Parathyroid adenoma (tissue), 2 donors: ENCODE measurements around the gene DNAI2.

Experiments used
- H2AFZ ChIP-seq: fragments of 300-600 bp; sonication (generic); one replicate; pipeline ENCODE4 v1.7.0; 2017; ENCODE audit warnings: antibody characterized with exemption, mild to moderate bottlenecking
- H3K27ac ChIP-seq: fragments of 300-600 bp; sonication (generic); one replicate; pipeline ENCODE4 v1.7.0; 2017
- H3K27me3 ChIP-seq: fragments of 300-600 bp; sonication (generic); one replicate; pipeline ENCODE4 v1.7.0; 2017; ENCODE audit warnings: low read length; ENCODE audit not compliant: control insufficient read depth, insufficient read depth
- H3K36me3 ChIP-seq: fragments of 300-600 bp; sonication (generic); one replicate; pipeline ENCODE4 v1.7.0; 2017; ENCODE audit warnings: low read length; ENCODE audit not compliant: control insufficient read depth, insufficient read depth
- H3K4me1 ChIP-seq: fragments of 300-600 bp; sonication (generic); one replicate; pipeline ENCODE4 v1.7.0; 2017; ENCODE audit warnings: control low read depth
- H3K4me2 ChIP-seq: fragments of 300-600 bp; sonication (generic); one replicate; pipeline ENCODE4 v1.7.0; 2017; ENCODE audit warnings: low read length
- H3K4me3 ChIP-seq: fragments of 300-600 bp; sonication (generic); one replicate; pipeline ENCODE4 v1.7.0; 2017; ENCODE audit warnings: low read depth, low read length
- H3K79me2 ChIP-seq: fragments of 300-600 bp; sonication (generic); one replicate; pipeline ENCODE4 v1.7.0; 2017; ENCODE audit warnings: control low read depth
- H3K9ac ChIP-seq: fragments of 300-600 bp; sonication (generic); one replicate; pipeline ENCODE4 v1.7.0; 2017; ENCODE audit warnings: mild to moderate bottlenecking
- H3K9me3 ChIP-seq: fragments of 300-600 bp; sonication (generic); one replicate; pipeline ENCODE4 v1.7.0; 2017; ENCODE audit warnings: low read length; ENCODE audit not compliant: control insufficient read depth
- CTCF ChIP-seq: fragments of 300-600 bp; sonication (generic); IDR thresholded peaks from one replicate; pipeline ENCODE4 v1.7.0; 2017; ENCODE audit warnings: antibody characterized with exemption, mild to moderate bottlenecking
- donor health status: primary hyperparathyroidism.

The DNAI2 gene

GRCh38 chr17:74336307-74336706 is 62.3 kb downstream of the DNAI2 start:
- Histone ChIP-seq H3K27me3 (no peaks in the 10 kb centered on the region), H3K9ac (no peak overlapping the region), H3K4me3 (no peak overlapping the region), H3K36me3 (no peaks in the 10 kb centered on the region), H2AFZ (no peak overlapping the region), H3K79me2 (no peaks in the 10 kb centered on the region), H3K4me1 (no peaks in the 10 kb centered on the region), H3K9me3 (no peaks in the 10 kb centered on the region), H3K27ac (no peak overlapping the region), H3K4me2 (no peak overlapping the region)
- no peak for TF ChIP-seq CTCF

- no peaks in the 10 kb centered on the region for H3K9me3 ChIP-seq
- H3K4me2 ChIP-seq = no peak overlapping the region
- no peak overlapping the region for H3K4me3 ChIP-seq
- H3K79me2 ChIP-seq = no peaks in the 10 kb centered on the region
- H3K36me3 ChIP-seq = no peaks in the 10 kb centered on the region
- no peak overlapping the region for H3K27ac ChIP-seq
- no peaks in the 10 kb centered on the region for H3K4me1 ChIP-seq
- no peaks in the 10 kb centered on the region for H3K27me3 ChIP-seq
- H3K9ac ChIP-seq = no peak overlapping the region
- no peak overlapping the region for H2AFZ ChIP-seq
- no peak for TF ChIP-seq CTCF
Observed at GRCh38 chr17:74337834-74338500, 63.9 kb downstream of the DNAI2 start.

- Histone ChIP-seq H2AFZ (no peak overlapping the region), H3K9me3 (no peaks in the 10 kb centered on the region), H3K9ac (no peak overlapping the region), H3K27ac (no peak overlapping the region), H3K27me3 (no peaks in the 10 kb centered on the region), H3K79me2 (no peaks in the 10 kb centered on the region), H3K36me3 (no peaks in the 10 kb centered on the region), H3K4me2 (no peak overlapping the region), H3K4me3 (no peak overlapping the region), H3K4me1 (no peaks in the 10 kb centered on the region)
- no peak for TF ChIP-seq CTCF
Observed at GRCh38 chr17:74339537-74340195, 65.6 kb downstream of the DNAI2 start.

GRCh38 chr17:74340470-74341023 is 66.5 kb downstream of the DNAI2 start:
- H3K27ac ChIP-seq = no peak overlapping the region
- TF ChIP-seq CTCF = no peak
- no peak overlapping the region for H2AFZ ChIP-seq
- no peaks in the 10 kb centered on the region for H3K4me1 ChIP-seq
- H3K9me3 ChIP-seq = no peaks in the 10 kb centered on the region
- H3K4me2 ChIP-seq = no peak overlapping the region
- H3K9ac ChIP-seq = no peak overlapping the region
- no peak overlapping the region for H3K4me3 ChIP-seq
- no peaks in the 10 kb centered on the region for H3K36me3 ChIP-seq
- no peaks in the 10 kb centered on the region for H3K27me3 ChIP-seq
- no peaks in the 10 kb centered on the region for H3K79me2 ChIP-seq
